NCI-H510A treated with DMSO at 0.1 percent for 48 hours (cell line): ENCODE measurements around the gene CLEC2D.
A peak's percentile ranks its signal among the peaks of the same experiment; 100 is the strongest.
"Not testable (repeated sequence)": the region's sequence is repeated elsewhere in the genome, so short reads cannot be mapped to it uniquely, and the experiment has no call there.

Source experiments
- DNase-seq: peaks from one replicate; lab custom pipeline; 2025; lab: John Stamatoyannopoulos, UW

Gene CLEC2D

DNA sequence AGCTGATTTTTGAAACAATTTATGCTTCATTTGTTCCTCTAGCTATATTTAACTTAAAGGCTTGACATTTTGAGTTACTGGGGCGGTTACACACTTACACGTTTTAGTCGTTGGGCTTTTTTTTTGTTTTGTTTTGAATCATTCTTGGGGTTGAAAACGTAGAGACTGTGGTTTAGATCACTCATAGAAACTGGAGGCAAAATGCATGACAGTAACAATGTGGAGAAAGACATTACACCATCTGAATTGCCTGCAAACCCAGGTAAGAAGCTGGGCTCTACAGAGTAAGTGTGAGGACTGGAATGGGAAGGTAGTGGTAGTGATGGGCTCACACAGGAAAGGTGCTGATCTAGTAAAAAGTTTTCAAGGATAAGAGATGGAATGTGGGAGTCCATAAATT, at the start of gene CLEC2D:
TSS of gene CLEC2D (plus strand) at position 180 of the 400 bp plus-strand sequence. CDS start at position 202, 22 bp downstream.
- no peak for DNase-seq

GRCh38 chr12:9625019-9625418, 44.5 kb upstream of the CLEC2D start:
- no peak for DNase-seq

DNA sequence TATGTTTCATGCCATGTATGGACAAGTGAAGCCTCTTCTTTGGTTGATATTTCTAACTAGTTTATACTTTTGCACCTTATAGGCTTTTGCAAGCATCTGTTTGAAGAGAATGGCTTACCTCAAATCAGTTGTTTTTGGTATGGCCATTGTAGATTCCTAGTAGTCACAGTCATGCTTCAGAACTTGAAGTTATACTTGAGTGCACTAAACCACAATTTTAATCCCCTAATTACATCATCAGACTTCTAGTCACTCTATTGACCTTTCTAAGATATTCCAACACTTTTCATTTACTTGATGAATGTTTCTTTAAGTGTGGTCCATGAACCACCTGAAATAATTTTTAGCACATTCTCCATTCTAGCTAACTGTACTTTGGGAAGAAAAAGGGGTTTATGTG, 43.2 kb upstream of the CLEC2D start:
- DNase-seq, result no peak

GRCh38 chr12:9626821-9627220, 42.7 kb upstream of the CLEC2D start:
- no peak for DNase-seq

- DNase-seq, result no peak
Observed at GRCh38 chr12:9632766-9633165, 36.7 kb upstream of the CLEC2D start.

- DNase-seq, result peak; percentile 23
Observed at GRCh38 chr12:9634177-9634803, 35.2 kb upstream of the CLEC2D start.

- DNase-seq, result no peak
Observed at GRCh38 chr12:9634969-9635754, 34.4 kb upstream of the CLEC2D start.

- DNase-seq, result no peak
Observed at GRCh38 chr12:9636150-9636850, 33.2 kb upstream of the CLEC2D start.

DNA sequence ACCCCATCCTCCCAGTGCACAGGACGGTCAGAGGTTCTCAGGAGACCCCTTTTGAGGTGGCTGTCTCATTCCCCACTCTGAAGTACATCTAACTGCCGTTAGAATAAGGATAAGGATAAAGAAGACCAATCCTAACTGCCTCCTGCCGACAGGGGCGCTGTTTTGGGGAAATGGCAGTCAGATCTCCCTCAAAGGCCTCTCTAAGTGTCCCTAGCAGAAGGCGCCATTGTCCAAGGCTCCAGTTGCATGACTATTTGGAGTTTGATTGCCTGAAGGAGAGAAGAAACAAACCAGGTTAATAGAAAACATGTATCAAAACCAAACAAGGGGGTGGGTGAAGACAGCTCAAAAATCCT, 32.7 kb upstream of the CLEC2D start:
- DNase-seq, result no peak

- no peak for DNase-seq
Observed at GRCh38 chr12:9640024-9640423, 29.5 kb upstream of the CLEC2D start.

GRCh38 chr12:9642606-9643265, 26.8 kb upstream of the CLEC2D start:
- DNase-seq, result no peak

- DNase-seq, result no peak
Observed at GRCh38 chr12:9643266-9643660, 26.2 kb upstream of the CLEC2D start.

GRCh38 chr12:9644985-9645551, 24.4 kb upstream of the CLEC2D start:
- not testable (repeated sequence) for DNase-seq

DNA sequence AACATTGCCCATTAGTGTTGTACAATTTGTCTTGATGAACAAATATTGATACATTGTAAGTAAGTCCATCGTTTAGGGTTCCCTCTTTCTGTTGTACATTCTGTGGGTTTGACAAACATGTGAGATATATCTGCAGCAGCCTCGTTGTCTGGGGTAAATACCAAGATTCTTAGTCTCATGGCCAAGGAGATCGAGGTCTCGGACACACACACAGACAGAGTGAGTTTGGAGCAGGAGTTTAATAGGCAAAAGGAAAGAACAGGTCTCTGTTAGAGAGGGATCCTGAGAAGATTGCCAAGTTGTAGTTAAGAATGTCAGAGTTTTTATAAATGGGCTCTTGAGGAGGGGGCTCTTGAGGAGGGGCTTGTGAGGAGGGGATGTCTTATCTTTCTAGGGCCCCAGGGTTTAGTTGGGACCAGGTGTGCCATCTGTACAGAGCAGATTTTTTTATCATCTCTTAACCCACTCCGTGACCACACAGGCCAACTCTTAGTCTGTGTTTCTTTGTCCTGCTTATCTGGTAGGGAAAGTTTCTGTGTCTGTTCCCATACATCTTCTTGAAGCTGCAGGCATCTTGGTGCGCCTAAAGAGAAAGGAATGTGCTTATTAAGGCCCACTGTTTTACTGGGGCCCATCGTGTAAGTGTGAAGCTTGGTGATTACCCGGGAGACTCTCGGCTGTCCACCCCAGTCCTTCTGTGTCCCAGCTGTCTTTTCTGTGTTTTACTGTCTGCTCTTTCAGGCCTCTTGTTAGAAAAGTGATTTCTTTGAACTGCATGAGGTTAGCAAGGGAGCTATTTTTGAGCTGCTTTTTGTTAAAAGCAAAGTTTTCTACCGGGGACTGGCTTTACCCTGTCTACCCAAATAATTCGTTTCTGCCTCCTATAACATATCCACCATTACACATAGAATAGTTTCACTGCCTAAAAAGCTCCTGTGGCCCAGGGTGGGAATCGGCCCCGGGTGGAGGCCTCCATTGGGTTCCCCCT, 22.4 kb upstream of the CLEC2D start:
- no peak for DNase-seq

GRCh38 chr12:9647825-9648700, 21.4 kb upstream of the CLEC2D start:
- DNase-seq, result peak; percentile 90

GRCh38 chr12:9648701-9649531, 20.6 kb upstream of the CLEC2D start:
- peak; percentile 46 for DNase-seq

DNA sequence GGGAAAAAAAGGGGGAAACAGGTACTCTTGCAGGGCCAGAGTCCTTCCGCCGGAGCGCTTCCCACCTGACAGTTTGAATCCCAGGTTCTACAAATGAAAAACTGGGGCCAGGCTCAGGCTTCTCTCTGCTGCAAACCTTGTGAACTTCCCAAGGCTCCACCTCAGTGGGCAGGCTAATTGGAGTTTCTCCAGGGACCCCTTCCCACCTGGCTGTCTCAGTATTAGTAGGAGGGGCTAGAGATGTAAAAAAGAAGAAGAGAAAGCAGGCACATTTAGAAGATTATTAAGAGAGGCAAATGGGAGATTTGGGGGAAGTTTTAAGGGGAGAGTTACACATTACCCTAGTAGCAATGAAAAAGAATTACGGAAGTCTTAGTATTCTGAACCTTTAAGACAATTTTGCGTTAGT, 20.0 kb upstream of the CLEC2D start:
- DNase-seq, result peak; percentile 16

- DNase-seq, result no peak
Observed at GRCh38 chr12:9650151-9650576, 19.3 kb upstream of the CLEC2D start.

DNA sequence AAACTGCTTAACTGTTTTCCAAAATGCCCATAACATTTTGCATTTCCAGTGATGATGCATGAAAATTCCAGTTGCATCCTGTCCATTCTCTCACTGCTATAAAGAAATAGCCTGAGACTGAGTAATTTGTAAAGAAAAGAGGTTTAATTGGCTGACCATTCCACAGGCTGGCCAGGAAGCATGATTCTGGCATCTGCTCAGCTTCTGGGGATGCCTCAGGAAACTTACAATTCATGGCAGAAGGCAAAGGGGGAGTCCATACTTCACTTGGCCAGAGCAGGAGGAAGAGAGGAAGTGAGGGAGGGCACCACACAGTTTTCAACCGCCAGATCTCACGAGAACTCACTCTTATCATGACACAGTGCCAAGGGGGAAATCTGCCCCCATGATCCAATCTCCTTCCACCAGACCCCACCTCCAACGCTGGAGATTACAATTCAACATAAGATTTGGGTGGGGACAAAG, 18.2 kb upstream of the CLEC2D start:
- no peak for DNase-seq
